Cardiac muscle cell (in vitro differentiated cells and primary cell): ENCODE data around the gene LRIT2. TPM values are rescaled to one million over a fixed set of nuclear protein-coding genes. Genes with fewer than 3 reads are reported as not detected.
A peak's percentile ranks its signal among the peaks of the same experiment; 100 is the strongest.

Experiments used
- DNase-seq, 2 donors: peaks; one replicate each; pipeline versions ENCODE4 v3.0.0 to v3.0.0-alpha.2; 2010 to 2017; ENCODE audit warnings: low read depth in 1 of 2, low spot score in 1 of 2
- H3K27ac ChIP-seq: fragments of 200-600 bp; sonication (generic); 2 replicates; pipeline ENCODE4 v1.5.1; 2016
- H3K27me3 ChIP-seq: fragments of 200-600 bp; sonication (generic); 2 replicates; pipeline ENCODE4 v1.6.0; 2016; ENCODE audit warnings: control low read depth
- H3K36me3 ChIP-seq: fragments of 200-600 bp; sonication (generic); 2 replicates; pipeline ENCODE4 v1.5.1; 2016; ENCODE audit warnings: control low read depth
- H3K4me1 ChIP-seq: fragments of 200-600 bp; sonication (generic); 2 replicates; pipeline ENCODE4 v1.8.1; 2017; ENCODE audit warnings: low read depth, mild to moderate bottlenecking, mixed run types
- H3K4me3 ChIP-seq: fragments of 200-600 bp; sonication (generic); 2 replicates; pipeline ENCODE4 v1.5.1; 2016; ENCODE audit warnings: mild to moderate bottlenecking
- H3K9me3 ChIP-seq: fragments of 200-600 bp; sonication (generic); 2 replicates; pipeline ENCODE4 v1.5.1; 2017; ENCODE audit warnings: low read depth, mild to moderate bottlenecking, control low read depth
- CTCF ChIP-seq: IDR thresholded peaks from 2 replicates; pipeline ENCODE4 v1.5.1; 2012; ENCODE audit warnings: low read depth, mild to moderate bottlenecking, low read length
- polyA plus RNA-seq: library from polyadenylated mRNA; unstranded; fragments of >200 nt; fragmentation: Nextera tagmentation; extraction: Ambion mirVana; gene quantifications from 2 replicates; pipeline ENCODE4 v1.2.1, GENCODE V29; 2016
- total RNA-seq: library from RNA; depleted of rRNA; stranded (reverse); fragments of >200 nt; gene quantifications from 2 replicates; pipeline ENCODE4 v1.2.3, GENCODE V29; 2016

The LRIT2 gene
- total and polyA plus RNA-seq, 2 experiments from 2014 or later, result not detected

GRCh38 chr10:84232376-84232775 lies 7.0 kb upstream of the LRIT2 start:
- DNase-seq, result no peak
- peaks cover 5% of the 10 kb centered on the region for H3K27me3 ChIP-seq
- no peak for TF ChIP-seq CTCF
- H3K36me3 ChIP-seq, result no peaks in the 10 kb centered on the region
- no peaks in the 10 kb centered on the region for H3K4me1 ChIP-seq
- H3K9me3 ChIP-seq, result no peaks in the 10 kb centered on the region
- H3K4me3 ChIP-seq, result no peak overlapping the region
- no peak overlapping the region for H3K27ac ChIP-seq

- H3K36me3 ChIP-seq, result no peaks in the 10 kb centered on the region
- no peak for TF ChIP-seq CTCF
- H3K4me1 ChIP-seq, result no peaks in the 10 kb centered on the region
- no peak overlapping the region for H3K27ac ChIP-seq
- no peaks in the 10 kb centered on the region for H3K9me3 ChIP-seq
- H3K27me3 ChIP-seq, result no peaks in the 10 kb centered on the region
- no peak overlapping the region for H3K4me3 ChIP-seq
- DNase-seq, result no peak
These were observed 5.0 kb upstream of the LRIT2 start for GRCh38 chr10:84230359-84230758.

GRCh38 chr10:84227810-84228209 lies 2.5 kb upstream of the LRIT2 start:
- no peak overlapping the region for H3K4me3 ChIP-seq
- no peaks in the 10 kb centered on the region for H3K4me1 ChIP-seq
- TF ChIP-seq CTCF, result no peak
- H3K36me3 ChIP-seq, result no peaks in the 10 kb centered on the region
- no peak overlapping the region for H3K27ac ChIP-seq
- H3K9me3 ChIP-seq, result no peaks in the 10 kb centered on the region
- no peaks in the 10 kb centered on the region for H3K27me3 ChIP-seq
- no peak for DNase-seq

- Histone ChIP-seq H3K27ac (no peak overlapping the region), H3K9me3 (no peaks in the 10 kb centered on the region), H3K4me1 (no peaks in the 10 kb centered on the region), H3K4me3 (no peak overlapping the region), H3K27me3 (peaks cover 3% of the 10 kb centered on the region), H3K36me3 (no peaks in the 10 kb centered on the region)
- no peak for DNase-seq
- no peak for TF ChIP-seq CTCF
These were observed 1.3 kb upstream of the LRIT2 start for GRCh38 chr10:84226616-84227015.

DNA sequence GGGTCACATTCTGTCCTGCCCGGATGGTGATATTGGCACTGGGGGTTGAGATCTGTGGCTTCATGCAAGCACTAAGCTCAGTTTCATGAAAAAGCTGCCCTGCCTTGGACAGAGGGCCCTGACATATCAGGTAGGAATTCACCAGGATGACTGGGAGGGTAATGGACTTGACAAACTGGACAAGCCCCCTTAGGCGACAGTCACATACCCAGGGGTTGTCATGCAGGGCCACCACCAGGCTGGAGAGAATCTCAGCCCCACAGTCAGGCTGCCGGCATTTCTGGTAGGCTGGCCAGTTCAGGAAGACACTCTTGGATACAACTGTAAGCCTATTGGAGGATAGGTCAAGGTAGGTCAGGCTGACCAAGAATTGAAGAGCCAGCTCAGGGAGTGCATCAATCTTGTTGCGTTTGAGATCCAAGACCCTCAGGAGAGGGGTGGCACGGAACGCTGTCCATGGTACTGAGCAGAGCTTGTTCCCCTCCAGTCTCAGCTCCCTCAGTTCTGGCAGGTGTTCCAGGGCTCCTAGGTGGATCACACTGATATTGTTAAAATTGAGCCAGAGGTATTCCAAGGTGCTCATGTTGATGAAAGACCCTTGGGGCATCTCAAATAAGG lies 824 bp downstream of the LRIT2 start:
- no peaks in the 10 kb centered on the region for H3K36me3 ChIP-seq
- H3K4me1 ChIP-seq, result no peaks in the 10 kb centered on the region
- H3K27me3 ChIP-seq, result peaks cover 3% of the 10 kb centered on the region
- no peak for TF ChIP-seq CTCF
- no peaks in the 10 kb centered on the region for H3K9me3 ChIP-seq
- DNase-seq, result peak in 1 of 2 donors; percentile 84
- H3K4me3 ChIP-seq, result no peak overlapping the region
- H3K27ac ChIP-seq, result no peak overlapping the region

DNA sequence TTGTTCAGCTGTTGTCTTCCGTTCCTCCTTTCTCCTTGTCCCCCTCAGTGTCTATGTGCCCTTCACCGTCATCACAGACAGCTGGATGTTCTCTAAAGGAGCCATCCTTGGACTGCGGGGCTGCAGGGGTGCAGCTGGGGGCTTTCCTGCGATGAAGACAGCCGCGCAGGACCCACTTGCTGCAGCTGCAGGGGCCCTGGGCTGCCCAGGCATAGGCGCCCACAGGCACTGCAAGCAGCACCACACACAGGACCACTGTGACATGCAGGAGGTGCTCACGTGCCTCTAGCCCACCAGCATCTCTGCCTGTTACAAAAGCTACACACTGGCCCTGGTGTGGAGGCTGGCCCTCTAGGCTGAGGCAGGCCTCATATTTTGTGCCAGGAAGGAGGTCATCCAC lies 3.4 kb downstream of the LRIT2 start:
- Histone ChIP-seq H3K36me3 (no peaks in the 10 kb centered on the region), H3K27ac (no peak overlapping the region), H3K4me1 (no peaks in the 10 kb centered on the region), H3K27me3 (peaks cover 3% of the 10 kb centered on the region), H3K4me3 (no peak overlapping the region), H3K9me3 (no peaks in the 10 kb centered on the region)
- TF ChIP-seq CTCF, result no peak
- DNase-seq, result no peak
